Activated CD4-positive, alpha-beta T cell treated with anti-CD3 and anti-CD28 coated beads for 48 hours (primary cell): ENCODE data around the gene SMOC2.

ENCODE experiments used
- DNase-seq: peaks from one replicate; pipeline ENCODE4 v3.0.0-alpha.2; 2020

The SMOC2 gene, protein sequence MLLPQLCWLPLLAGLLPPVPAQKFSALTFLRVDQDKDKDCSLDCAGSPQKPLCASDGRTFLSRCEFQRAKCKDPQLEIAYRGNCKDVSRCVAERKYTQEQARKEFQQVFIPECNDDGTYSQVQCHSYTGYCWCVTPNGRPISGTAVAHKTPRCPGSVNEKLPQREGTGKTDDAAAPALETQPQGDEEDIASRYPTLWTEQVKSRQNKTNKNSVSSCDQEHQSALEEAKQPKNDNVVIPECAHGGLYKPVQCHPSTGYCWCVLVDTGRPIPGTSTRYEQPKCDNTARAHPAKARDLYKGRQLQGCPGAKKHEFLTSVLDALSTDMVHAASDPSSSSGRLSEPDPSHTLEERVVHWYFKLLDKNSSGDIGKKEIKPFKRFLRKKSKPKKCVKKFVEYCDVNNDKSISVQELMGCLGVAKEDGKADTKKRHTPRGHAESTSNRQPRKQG

DNA sequence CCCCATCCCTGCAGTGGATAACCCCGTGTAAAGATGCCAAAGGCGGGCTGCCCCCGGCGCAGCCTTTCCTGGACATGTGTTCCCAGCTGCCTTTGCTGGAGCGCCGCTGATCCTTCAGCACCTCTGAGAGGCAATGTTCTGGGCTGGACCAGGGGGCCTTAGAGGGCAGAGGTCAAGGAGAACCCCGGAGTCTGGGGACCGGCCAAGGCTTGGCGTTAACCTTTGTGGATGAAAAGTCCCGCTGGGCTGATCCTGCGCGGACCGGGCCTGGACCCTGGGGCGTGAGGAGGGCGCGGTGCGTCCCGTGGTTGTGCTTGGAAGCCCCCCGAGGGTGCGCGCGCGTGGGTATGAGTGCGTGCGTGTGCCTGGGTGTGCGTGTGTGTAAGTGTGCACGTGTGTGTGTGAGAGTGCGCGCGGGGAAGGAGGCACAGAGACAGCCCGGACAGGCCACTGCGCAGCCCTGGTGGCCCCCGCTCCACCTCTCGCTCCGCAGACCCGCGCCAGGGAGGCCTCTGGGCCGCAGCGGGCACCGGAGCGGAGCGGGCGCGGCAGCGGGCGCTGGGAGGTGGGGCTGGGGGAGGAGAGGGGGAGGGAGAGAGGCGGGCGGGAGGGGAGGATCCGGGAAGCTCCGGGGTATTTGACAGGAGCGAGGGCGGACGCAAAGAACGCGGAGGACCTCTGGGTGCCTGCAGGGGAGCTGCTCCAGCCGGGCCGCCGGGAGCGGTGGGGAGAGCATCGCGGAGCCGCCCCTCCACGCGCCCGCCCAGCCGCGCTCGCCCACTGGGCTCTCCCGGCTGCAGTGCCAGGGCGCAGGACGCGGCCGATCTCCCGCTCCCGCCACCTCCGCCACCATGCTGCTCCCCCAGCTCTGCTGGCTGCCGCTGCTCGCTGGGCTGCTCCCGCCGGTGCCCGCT lies at the start of gene SMOC2:
Gene SMOC2, plus strand, starts transcription at position 665 of the 914 bp plus-strand sequence. Its CDS starts 187 bp downstream, at position 852.
- DNase-seq: no peak

DNA sequence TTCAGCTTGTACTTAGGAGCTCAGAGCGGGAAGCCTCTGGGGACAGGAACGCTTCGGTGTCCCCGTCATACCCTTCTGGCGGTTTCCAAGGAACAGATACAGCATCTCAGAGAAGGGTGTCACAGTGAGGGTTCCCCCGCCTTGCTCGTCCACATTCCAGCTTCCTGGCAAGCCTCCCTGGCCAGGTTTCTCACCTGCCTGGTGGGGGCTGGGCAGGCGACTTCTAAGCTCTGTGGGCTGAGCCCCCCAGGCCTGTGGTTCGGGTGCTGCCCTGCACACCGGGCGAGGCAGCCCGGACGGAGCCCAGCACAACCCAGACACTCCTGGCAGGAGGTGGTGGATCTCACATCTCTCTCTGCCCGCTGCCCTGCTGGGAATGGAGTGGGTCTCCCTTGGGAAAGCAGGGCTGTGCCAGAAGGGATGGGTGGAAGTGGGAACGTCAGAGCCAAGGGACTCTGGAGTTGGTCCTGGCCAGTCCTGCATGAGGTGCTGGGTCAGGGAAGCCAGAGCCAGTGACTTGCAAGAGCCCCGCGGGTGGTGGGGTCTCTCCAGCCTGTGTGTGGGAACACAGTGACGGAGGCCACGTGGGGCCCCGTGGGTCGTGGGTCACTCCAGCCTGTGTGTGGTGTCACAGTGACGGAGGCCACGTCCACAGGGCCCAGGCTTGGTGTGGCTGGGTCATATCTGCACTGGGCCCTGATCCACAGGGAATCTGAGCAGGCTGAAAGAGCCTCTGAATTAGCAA lies 47.7 kb upstream of the SMOC2 start:
- no peak for DNase-seq

DNA sequence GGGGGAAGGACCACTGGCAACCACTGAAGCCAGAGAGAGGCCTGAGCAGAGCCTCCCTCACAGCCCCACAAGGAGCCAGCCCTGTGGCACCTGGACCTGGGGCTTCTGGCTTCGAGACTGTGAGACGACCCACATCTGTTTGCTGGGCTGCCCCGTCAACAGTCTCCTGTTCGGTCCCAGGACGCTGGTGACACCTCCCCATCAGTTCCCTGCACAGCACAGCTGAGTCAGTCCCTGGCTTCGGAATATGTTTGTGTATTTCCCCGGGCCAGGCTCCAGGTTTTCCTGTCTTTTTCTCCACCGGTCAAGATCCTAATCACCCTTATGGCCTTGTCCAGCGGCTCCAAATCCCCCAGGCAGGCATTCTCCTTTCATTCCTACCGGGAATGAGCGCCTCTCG lies 46.4 kb upstream of the SMOC2 start:
- DNase-seq: no peak

DNA sequence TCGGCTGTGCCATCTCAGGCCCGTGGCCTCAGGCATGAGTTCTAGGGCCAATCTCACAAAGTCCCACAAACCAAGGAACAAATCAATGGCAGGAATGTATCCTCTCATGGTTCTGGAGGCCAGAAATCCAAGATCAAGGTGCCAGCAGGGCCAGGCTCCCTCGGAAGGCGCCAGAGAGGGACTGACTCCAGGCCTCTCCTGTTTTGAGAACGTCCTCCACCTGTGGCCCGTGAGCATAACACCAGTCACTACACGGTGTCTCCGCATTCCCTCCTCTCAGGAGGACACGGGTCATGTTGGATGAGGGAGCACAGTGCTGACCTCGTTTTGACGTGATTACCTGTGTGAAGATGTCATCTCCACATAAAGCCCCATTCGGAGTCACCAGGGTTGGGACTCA lies 45.0 kb upstream of the SMOC2 start:
- no peak for DNase-seq

DNA sequence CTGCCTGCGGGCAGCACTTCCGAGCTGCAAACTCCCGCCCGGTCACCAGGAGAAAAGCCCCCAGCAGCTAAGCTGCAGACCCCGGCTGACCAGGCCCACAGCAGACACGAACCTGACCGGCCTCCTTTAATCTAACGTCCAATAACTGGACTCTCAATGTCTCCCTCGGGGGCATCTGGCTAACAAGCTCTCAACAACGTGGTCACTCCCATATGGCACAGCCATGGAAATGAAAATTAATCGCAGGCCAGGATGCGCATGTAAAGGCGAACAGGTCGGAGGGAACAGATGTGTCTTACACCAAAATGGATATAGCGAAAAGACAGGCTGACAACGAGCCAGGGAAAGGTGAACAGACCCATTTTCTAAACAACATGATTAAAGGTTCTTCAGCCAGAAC lies 44.4 kb upstream of the SMOC2 start:
- no peak for DNase-seq

DNA sequence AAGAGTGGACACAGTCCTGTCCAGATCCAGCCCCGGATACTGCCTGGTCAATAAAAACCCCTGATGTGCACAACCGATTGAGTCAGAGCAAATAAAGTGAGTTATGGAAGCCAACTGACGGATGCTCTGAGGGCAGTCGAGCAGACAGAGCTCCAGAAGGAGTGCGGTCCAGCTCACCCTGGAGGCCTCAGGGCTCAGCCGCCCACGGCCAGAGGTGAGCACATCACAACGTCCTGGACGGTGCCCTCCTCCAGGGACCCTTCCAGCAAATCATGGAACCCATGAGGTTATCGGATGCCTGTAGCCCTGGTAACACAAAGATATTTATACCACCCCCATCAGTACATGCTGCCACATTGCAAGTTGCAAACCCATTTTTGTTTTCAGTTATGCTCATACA lies 44.0 kb upstream of the SMOC2 start:
- DNase-seq: no peak

DNA sequence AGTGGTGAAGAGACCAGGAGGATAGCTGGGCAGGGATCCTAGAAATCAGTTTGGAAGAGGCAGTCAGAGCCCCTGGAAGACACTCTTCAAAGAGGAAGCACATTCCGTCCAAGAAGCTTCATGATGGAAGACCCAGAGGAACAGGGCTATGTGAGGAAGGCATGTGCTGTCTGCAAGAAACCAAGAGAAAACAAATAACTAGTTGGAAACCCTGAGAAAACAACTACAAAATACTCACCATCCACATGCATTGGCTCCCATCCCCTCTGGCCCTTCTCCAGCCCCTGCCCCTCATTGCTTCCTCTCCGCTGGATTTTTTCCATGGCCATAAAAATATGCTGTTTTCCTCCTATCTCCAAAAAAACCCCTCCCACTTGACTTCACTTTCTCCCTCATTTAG lies 40.9 kb upstream of the SMOC2 start:
- no peak for DNase-seq

DNA sequence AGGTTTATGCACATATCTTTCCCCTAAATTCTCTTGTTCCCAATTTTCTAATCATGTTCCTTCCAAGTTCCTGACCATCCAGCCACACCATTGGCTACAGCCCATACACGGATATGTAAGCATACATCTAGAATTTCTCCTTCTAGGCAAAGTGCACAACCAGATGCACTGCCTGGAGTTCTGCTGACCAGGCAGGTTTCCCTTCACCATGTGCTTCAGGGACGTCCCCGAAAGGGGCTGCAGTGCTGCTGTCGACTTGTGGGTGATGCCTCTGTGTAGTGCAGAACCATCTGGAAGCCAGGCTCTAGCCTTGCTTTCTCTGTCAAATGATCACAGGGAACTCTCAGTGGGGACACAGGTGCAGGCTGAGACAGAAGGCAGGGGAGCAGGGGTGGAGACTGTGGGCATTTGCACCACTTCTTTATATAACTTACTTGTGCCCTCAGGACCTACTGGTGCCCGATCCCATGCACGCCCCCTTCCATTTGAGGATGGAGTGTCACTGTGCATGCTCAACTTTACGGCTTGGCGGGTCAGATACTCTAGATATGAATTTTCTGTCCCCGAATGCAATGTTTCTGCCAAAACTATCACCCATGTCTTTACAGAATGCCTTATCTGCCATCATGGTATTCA lies 37.5 kb upstream of the SMOC2 start:
- no peak for DNase-seq

DNA sequence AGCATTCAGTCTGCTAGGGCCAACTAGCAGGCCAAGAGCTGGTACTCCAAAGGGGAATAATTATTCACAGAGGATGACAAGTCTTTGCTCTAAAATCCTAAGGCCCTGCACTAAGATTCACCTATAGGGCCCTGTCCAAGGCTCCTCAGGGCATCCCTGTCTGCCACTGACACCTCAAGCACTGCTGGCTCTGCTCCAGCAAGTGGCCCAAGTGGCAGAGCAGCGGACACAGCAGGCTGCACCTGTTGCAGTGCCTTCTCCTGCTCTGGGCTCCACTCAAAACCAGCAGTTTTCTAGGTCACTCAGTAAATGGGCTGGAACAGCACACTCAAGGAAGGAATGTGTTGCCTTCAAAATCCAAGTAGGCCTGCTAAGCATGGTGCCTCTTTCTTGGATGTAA lies 36.4 kb upstream of the SMOC2 start:
- no peak for DNase-seq

DNA sequence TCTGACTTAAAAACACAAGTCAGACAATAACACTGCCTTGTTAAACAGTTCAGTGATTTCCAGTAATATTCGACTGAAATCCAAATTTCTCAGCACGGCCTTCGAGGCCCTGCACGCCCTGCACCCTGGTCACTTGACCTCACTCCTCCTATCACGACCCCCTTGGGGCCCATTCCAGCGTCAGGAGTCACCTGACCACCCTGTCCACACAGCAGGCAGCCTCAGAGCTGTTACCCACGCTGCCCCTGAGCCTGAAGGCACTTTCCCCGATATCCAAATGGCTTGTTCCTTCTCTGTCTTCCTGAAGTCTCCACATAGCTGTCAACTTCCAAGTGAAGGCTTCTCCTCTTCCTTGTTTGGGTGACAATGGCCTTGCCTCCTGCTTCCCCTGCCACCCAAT lies 33.1 kb upstream of the SMOC2 start:
- DNase-seq: no peak

DNA sequence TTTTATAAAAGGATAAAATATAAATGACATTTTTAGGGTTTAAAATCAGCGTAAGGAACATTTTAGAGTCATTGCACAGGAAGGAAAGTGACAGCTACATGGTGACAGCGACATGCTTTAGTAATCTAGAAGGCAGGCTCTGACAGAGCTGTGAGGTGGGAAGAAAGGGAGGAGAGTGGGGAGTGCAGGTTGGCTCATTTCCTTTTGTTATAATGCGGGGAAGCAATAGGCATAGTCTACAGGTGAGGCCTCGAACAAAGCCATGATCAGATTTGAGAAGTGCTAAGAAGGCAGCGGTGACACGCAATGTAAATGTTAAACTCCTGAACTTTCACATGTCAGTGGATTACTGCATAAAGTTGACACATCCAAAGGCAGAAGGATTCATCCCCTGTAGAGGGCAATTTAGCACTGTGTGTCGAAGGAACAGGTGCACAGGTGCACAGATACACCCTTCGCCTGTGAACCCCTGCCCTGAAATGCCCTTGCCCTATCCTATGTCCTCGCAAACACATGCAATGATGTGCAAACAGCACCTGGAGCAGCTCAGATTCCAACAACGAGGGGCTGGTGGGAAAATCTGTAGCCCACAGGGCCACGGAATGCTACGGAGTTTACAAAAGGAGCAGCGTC lies 32.4 kb upstream of the SMOC2 start:
- DNase-seq: no peak

DNA sequence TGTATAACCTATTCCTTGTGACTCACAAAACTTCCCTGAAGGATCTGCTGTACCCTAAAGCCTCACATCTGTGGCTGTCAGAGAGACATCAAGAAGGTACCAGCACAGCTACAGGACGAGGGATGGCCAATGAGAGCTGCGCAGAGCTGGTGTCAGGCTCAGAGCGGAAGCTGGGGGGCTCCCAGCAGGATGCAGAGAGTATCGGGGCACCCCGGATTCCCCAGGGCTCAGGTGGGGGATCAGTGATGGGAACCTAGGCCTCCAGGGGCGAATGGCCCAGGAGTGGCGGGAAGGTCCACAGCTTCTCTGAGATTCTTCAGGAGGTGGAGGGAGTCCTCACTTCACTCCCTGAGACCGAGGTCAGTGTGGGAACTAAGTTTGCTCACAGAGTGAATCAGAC lies 30.9 kb upstream of the SMOC2 start:
- DNase-seq: no peak

DNA sequence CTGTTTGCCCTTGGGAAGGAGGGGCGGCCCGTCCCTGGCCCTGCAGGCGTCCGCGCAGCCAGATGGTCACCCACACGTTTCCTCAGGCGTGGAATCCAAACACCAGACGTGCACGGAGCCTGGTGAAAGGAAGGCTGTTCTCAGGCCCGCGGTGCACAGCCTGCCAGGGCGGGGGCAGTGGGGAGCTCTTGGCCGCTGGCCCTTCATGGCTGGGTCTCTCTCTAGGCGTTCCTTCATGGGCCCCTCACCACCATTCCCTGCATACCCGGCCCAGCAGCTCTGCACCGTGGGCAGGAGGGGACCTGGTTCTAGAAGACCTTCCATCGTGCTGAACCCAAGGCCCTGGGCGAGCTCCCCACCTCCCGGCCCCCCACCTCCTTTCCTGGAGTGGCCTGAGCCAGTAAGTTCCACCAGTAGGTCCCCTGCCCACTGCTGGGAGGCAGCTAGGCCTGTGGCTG lies 30.4 kb upstream of the SMOC2 start:
- no peak for DNase-seq

DNA sequence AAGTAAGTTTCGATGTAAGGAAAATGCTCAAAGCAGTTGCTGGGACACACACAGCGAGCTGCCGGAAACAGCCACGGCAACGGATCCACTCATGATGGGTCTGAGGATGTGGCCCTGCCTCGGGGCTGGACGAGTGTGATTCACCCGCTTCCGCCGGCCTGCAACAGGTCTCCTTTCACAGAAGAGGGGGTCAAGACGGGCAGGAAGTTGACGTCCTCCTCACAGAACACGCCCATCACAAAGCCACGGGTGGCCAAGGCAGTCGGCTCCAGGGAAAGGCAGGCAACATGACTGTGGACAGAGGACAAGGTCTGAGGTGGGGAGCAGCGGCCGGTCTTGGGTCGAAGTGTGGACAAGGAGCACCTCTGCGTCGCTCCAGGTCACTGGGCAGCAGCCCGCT lies 29.9 kb upstream of the SMOC2 start:
- no peak for DNase-seq

DNA sequence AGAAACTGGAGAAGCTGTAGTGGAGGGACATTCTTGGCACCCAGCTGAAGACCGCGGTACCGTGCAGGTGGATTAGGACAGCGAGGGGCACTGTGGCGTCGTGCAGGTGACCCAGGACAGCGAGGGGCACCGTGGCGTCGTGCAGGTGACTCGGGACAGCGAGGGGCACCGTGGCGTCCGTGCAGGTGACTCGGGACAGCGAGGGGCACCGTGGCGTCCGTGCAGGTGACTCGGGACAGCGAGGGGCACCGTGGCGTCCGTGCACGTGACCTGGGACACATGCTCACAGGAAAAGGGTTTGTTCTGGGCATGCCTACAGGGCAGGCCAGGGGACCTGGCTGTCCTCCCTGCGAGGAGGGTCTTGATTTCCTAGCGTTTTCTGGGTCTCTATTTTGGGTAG lies 29.2 kb upstream of the SMOC2 start:
- no peak for DNase-seq

DNA sequence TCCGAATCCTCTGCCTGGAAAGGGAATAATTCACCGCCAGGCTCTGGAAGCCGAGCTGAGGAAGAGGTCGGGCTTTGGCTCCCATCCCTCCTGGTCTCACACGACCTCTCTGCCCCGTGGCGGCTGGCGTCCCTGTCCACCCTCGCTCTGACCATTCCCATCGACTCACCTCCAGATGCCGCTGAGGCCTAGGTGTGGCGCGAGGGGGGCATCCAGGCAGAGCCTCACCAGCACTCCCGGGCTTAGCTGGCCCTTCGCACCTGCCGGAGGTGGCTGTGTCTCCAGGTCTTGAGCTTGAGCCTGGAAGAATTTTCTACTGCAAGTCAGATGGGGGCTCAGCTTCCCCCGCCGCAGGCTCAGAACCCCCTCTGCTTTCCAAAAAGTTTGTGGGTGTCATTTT lies 28.5 kb upstream of the SMOC2 start:
- DNase-seq: no peak

DNA sequence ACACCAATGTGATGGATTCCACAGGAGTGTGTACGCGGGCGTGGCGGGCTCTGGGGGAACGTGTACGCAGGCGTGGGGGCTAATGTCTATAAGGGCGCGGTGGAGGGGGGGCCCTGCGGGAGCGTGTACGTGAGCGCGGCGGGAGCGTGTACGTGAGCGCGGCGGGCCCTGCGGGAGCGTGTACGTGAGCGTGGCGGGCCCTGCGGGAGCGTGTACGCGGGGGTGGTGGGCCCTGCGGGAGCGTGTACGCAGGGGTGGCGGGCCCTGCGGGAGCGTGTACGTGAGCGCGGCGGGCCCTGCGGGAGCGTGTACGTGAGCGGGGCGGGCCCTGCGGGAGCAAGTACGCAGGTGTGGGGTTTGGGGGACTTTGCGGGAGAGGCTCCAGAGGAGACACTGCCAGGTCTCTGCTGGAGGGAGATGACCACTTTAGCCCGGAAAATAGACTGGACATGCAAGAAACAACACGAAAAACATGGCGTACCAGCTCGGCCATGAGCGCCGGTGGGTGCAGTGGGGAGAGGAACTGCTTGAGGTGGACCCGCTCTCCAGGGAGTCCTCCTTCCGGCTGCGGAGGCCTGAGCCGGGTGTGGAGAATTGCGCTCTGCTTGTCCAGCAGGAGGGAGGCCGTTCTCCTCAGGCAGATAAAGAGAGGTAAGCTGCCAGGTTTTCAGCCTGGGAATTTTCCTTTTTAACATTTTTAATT lies 27.8 kb upstream of the SMOC2 start:
- DNase-seq: no peak

DNA sequence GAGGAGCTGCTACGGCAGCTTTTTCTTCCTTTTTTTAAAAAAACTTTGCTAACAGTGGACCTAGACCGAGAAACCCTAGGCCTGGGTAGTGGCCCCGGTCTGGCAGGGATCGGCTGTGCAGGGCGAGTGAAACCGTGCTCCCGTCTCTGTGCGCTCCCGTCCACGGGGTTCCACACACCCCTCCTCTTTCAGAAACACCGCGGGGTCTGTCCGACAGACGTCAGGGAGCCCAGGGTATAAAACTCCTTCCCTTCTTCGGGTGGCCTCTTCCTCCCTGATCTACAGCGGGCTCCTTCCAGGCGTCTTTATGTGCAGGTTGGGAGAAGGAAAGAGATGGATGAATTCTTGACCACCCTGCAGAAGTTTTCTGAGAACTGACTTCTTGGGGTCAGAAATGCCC lies 27.1 kb upstream of the SMOC2 start:
- DNase-seq: no peak

DNA sequence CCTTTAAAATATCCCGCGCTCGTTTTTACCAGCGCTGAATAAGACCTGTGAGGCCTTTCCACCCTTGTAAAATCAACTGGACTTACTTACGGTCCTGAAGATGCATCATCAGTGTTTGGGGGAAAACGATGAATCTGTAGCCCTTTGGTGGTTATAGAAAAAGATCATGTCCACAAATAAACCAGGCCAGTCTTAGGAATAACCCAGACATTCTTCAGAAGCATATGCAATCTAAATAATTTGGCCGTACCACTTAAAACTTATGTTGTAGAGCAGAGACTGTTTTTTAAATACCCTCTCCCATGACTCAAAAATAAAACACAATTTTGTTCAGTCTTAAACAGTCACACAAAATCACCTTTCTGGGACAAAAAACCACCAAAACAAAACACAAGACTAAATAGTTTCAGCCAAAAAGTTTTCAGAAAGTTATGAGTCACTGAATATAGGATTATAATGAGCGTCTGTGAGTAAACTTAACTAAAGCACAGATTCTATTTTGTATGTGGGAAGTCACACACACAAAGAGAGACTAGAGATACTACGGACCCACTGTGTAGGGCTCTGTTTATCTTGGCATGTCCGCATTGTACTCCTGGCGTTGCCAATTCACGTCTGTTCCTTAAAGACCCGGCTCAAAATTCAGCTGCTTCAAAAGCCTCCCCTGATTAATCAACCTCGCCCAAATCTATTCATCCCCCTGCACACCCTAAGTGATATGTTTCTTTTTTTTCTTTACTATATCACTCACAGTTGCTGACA lies 26.5 kb upstream of the SMOC2 start:
- no peak for DNase-seq

DNA sequence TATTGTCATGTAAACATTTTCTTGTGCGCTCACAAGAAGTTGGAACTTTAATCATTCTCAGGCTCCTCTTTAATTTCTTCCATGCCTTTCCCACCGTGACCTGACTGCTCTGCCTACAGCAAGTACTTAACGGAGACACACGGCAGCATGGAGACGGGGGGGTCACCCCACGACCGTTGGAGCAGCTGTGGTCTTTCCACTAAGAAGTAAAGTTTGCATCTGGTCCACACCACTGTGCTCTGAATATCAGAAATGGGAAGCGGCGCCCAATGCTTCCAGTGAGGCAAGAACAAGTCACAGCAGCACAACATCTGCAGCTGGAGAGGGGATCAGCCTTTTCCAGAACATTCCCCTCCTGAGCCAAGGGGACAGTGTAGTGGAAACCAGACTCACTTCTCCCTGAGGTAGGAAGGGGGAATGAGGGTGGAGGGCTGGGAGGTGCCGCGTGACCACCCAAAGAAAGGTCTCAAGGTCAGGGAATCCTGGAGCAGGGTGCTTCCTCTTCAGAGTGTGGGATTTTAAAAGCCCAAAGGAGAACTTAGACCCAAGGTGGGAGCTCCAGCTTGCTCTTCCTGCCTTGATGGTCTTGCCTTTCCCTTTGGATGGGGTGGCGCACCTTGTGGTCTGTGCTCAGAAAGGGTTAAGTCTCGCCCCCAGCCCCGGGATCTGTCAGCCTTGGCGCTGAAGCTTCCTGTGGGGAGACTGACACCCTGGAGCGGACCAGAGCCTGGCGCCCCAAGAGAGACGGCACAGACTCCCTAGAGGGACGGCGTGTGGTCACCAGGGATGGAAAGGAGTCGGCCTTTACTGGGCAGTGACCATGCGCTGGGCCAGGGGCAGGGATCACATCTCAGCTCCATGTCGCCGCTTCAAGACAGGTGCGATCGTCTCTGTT lies 25.6 kb upstream of the SMOC2 start:
- no peak for DNase-seq
